Measurements from ENCODE around the gene SYT8. TPM values are rescaled to one million over a fixed set of nuclear protein-coding genes. Genes with fewer than 3 reads are reported as not detected.
"Not testable (repeated sequence)": the region's sequence is repeated elsewhere in the genome, so short reads cannot be mapped to it uniquely, and the experiment has no call there.

Gene SYT8
- total RNA-seq, 1 experiment from 2014 or later: not detected

GRCh38 chr11:1884303-1884700 is 49.5 kb downstream of the SYT8 start:
- Histone ChIP-seq H3K79me2 (ENCODE audit: insufficient read depth, low read length) (no peaks in the 10 kb centered on the region), H3K9me3 (ENCODE audit: control insufficient read depth, low read depth, low read length) (no peaks in the 10 kb centered on the region), H3K56ac (ENCODE audit: insufficient read length, low read depth, low read length) (no peak overlapping the region), H4K8ac (replicated peaks; ENCODE audit: insufficient read length, low read depth, low read length) (no peak overlapping the region), H3T11ph (ENCODE audit: low read length) (no peak overlapping the region), H2BK20ac (ENCODE audit: low read depth, low read length, poor library complexity, severe bottlenecking) (no peak overlapping the region), H2BK15ac (ENCODE audit: low read depth, low read length) (no peak overlapping the region), H3K4me1 (ENCODE audit: insufficient read depth, low read length) (no peaks in the 10 kb centered on the region), H3K18ac (ENCODE audit: insufficient read length, low read depth, low read length) (no peak overlapping the region), H4K91ac (ENCODE audit: insufficient read length, low read depth, low read length) (no peak overlapping the region), H3K14ac (ENCODE audit: insufficient read depth, low read length) (no peak overlapping the region), H3K9ac (ENCODE audit: extremely low read depth, insufficient read length, low read length) (no peak overlapping the region), H2BK5ac (ENCODE audit: insufficient read length, low read length) (no peak overlapping the region), H4K20me1 (ENCODE audit: control insufficient read depth, insufficient read depth, insufficient read length) (no peaks in the 10 kb centered on the region), H3K4me2 (ENCODE audit: insufficient read depth, insufficient read length, low read length) (no peak overlapping the region), H2BK12ac (ENCODE audit: insufficient read length, low read depth, low read length) (no peak overlapping the region), H3K79me1 (ENCODE audit: insufficient read depth, low read depth, low read length, poor library complexity, severe bottlenecking) (no peaks in the 10 kb centered on the region), H2BK120ac (ENCODE audit: low read depth, low read length, poor library complexity, severe bottlenecking) (no peak overlapping the region), H3K27ac (ENCODE audit: insufficient read length, low read depth, low read length) (no peak overlapping the region), H3K27me3 (ENCODE audit: insufficient read depth, low read length) (no peaks in the 10 kb centered on the region), H4K5ac (ENCODE audit: insufficient read length, low read depth, low read length) (no peak overlapping the region), H2AFZ (ENCODE audit: low read length) (no peak overlapping the region), H3K23ac (ENCODE audit: insufficient read length, low read depth, low read length) (no peak overlapping the region), H2AK5ac (ENCODE audit: insufficient read length, low read length) (no peak overlapping the region), H3K23me2 (ENCODE audit: insufficient read length, low read depth, low read length, poor library complexity, severe bottlenecking) (no peaks in the 10 kb centered on the region), H3K4ac (ENCODE audit: low read depth, low read length) (no peak overlapping the region)
- DNase-seq: no peak
- no CpG with 5 or more reads among the region's 5 CpGs for WGBS (ENCODE audit: extremely low coverage, insufficient read length, low lambda C conversion rate)
- no peaks in the 10 kb centered on the region for H3K36me3 Mint-ChIP-seq (ENCODE audit: insufficient read depth in 1 of 3, low read depth in 3 of 3)
- H3K4me3 Mint-ChIP-seq: no peak overlapping the region
- no peak overlapping the region for H3K27ac Mint-ChIP-seq
- H3K4me1 Mint-ChIP-seq: no peaks in the 10 kb centered on the region
- peaks cover 18% of the 10 kb centered on the region for H3K27me3 Mint-ChIP-seq (ENCODE audit: low read depth)
- no peaks in the 10 kb centered on the region for H3K9me3 Mint-ChIP-seq
- no peak for TF ChIP-seq CTCF (conservative IDR thresholded peaks at IDR 0.05)

- not testable (repeated sequence) for H3K4me3 Mint-ChIP-seq; H3K23ac ChIP-seq (ENCODE audit: insufficient read length, low read depth, low read length); H4K5ac ChIP-seq (ENCODE audit: insufficient read length, low read depth, low read length); H3K4me2 ChIP-seq (ENCODE audit: insufficient read depth, insufficient read length, low read length); H2BK12ac ChIP-seq (ENCODE audit: insufficient read length, low read depth, low read length); H4K91ac ChIP-seq (ENCODE audit: insufficient read length, low read depth, low read length); H3K4me1 Mint-ChIP-seq; H3K4me1 ChIP-seq (ENCODE audit: insufficient read depth, low read length); H2BK15ac ChIP-seq (ENCODE audit: low read depth, low read length); H2BK5ac ChIP-seq (ENCODE audit: insufficient read length, low read length); H3K9me3 Mint-ChIP-seq; H3K27ac Mint-ChIP-seq; H3K79me2 ChIP-seq (ENCODE audit: insufficient read depth, low read length); H3K27me3 ChIP-seq (ENCODE audit: insufficient read depth, low read length); H3K18ac ChIP-seq (ENCODE audit: insufficient read length, low read depth, low read length); H3K9me3 ChIP-seq (ENCODE audit: control insufficient read depth, low read depth, low read length); H2AK5ac ChIP-seq (ENCODE audit: insufficient read length, low read length); H2BK20ac ChIP-seq (ENCODE audit: low read depth, low read length, poor library complexity, severe bottlenecking); H2AFZ ChIP-seq (ENCODE audit: low read length); H4K8ac ChIP-seq (replicated peaks; ENCODE audit: insufficient read length, low read depth, low read length); H3K27ac ChIP-seq (ENCODE audit: insufficient read length, low read depth, low read length); H3K79me1 ChIP-seq (ENCODE audit: insufficient read depth, low read depth, low read length, poor library complexity, severe bottlenecking); DNase-seq; H3K4ac ChIP-seq (ENCODE audit: low read depth, low read length); H4K20me1 ChIP-seq (ENCODE audit: control insufficient read depth, insufficient read depth, insufficient read length); H3K9ac ChIP-seq (ENCODE audit: extremely low read depth, insufficient read length, low read length); H3K14ac ChIP-seq (ENCODE audit: insufficient read depth, low read length); H3K56ac ChIP-seq (ENCODE audit: insufficient read length, low read depth, low read length); H3K36me3 Mint-ChIP-seq (ENCODE audit: insufficient read depth in 1 of 3, low read depth in 3 of 3); H2BK120ac ChIP-seq (ENCODE audit: low read depth, low read length, poor library complexity, severe bottlenecking); H3T11ph ChIP-seq (ENCODE audit: low read length); H3K23me2 ChIP-seq (ENCODE audit: insufficient read length, low read depth, low read length, poor library complexity, severe bottlenecking)
- H3K27me3 Mint-ChIP-seq (ENCODE audit: low read depth): peaks cover 18% of the 10 kb centered on the region
- no CpG with 5 or more reads among the region's 13 CpGs for WGBS (ENCODE audit: extremely low coverage, insufficient read length, low lambda C conversion rate)
Measured at GRCh38 chr11:1886551-1886950, 51.8 kb downstream of the SYT8 start.

Data from H9 (cell line).